HUES6 (cell line): Measurements from ENCODE around the gene LPAR1.
"Not testable (repeated sequence)": the region's sequence is repeated elsewhere in the genome, so short reads cannot be mapped to it uniquely, and the experiment has no call there.

Experiments used
- H3K27ac ChIP-seq: 2 replicates; pipeline ENCODE4 v1.7.0; 2013; ENCODE audit warnings: low read depth, mild to moderate bottlenecking, low read length, inconsistent platforms
- H3K27me3 ChIP-seq: 2 replicates; pipeline ENCODE4 v1.6.1; 2013; ENCODE audit warnings: low read length; ENCODE audit not compliant: control insufficient read depth, insufficient read depth
- H3K36me3 ChIP-seq: 2 replicates; pipeline ENCODE4 v1.6.1; 2013; ENCODE audit warnings: low read length; ENCODE audit not compliant: control insufficient read depth, insufficient read depth
- H3K4me1 ChIP-seq: 2 replicates; pipeline ENCODE4 v1.6.1; 2013; ENCODE audit warnings: low read length; ENCODE audit not compliant: control insufficient read depth, insufficient read depth
- H3K4me3 ChIP-seq: 2 replicates; pipeline ENCODE4 v1.5.1; 2013; ENCODE audit warnings: low read depth, low read length
- H3K9ac ChIP-seq: one replicate; pipeline ENCODE4 v1.6.1; 2013; ENCODE audit warnings: mild to moderate bottlenecking, low read length
- H3K9me3 ChIP-seq: 2 replicates; pipeline ENCODE4 v1.6.1; 2013; ENCODE audit warnings: low read depth, low read length; ENCODE audit not compliant: control insufficient read depth, insufficient read depth

The LPAR1 gene

GRCh38 chr9:110842986-110843385 lies 195.3 kb downstream of the LPAR1 start:
- no peak overlapping the region for H3K27ac ChIP-seq
- no peaks in the 10 kb centered on the region for H3K9me3 ChIP-seq
- no peak overlapping the region for H3K9ac ChIP-seq
- H3K27me3 ChIP-seq, result no peaks in the 10 kb centered on the region
- H3K36me3 ChIP-seq, result no peaks in the 10 kb centered on the region
- no peak overlapping the region for H3K4me3 ChIP-seq
- no peaks in the 10 kb centered on the region for H3K4me1 ChIP-seq

DNA sequence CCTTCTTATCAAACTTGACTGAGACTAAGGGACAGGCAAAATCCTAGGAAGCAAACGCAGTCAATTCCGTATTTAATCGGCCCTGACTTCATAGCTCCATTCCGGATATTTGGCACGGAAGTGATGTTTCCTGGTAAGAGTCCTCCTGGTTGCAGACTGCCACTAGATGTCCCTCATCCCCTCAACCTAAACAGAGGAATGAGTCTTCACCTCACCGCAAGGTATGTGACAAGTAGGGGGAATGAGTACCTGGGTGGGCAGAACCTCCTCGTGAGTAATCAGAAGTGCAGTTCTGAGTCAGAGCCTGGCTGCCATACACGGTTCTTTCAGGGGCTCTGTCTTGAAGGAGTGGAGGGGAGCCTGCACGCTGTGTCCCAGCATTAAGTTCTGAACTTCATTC lies 196.1 kb downstream of the LPAR1 start:
- Histone ChIP-seq H3K9ac (no peak overlapping the region), H3K4me3 (no peak overlapping the region), H3K36me3 (no peaks in the 10 kb centered on the region), H3K27ac (no peak overlapping the region), H3K27me3 (no peaks in the 10 kb centered on the region), H3K9me3 (no peaks in the 10 kb centered on the region), H3K4me1 (no peaks in the 10 kb centered on the region)

GRCh38 chr9:110837401-110838005 lies 200.8 kb downstream of the LPAR1 start:
- no peak overlapping the region for H3K4me3 ChIP-seq
- no peaks in the 10 kb centered on the region for H3K36me3 ChIP-seq
- no peak overlapping the region for H3K27ac ChIP-seq
- H3K4me1 ChIP-seq, result no peaks in the 10 kb centered on the region
- H3K9ac ChIP-seq, result no peak overlapping the region
- H3K9me3 ChIP-seq, result no peaks in the 10 kb centered on the region
- no peaks in the 10 kb centered on the region for H3K27me3 ChIP-seq

GRCh38 chr9:110835859-110836271 lies 202.4 kb downstream of the LPAR1 start:
- Histone ChIP-seq H3K27ac (no peak overlapping the region), H3K36me3 (no peaks in the 10 kb centered on the region), H3K9ac (no peak overlapping the region), H3K27me3 (no peaks in the 10 kb centered on the region), H3K4me3 (no peak overlapping the region), H3K4me1 (no peaks in the 10 kb centered on the region), H3K9me3 (no peaks in the 10 kb centered on the region)

DNA sequence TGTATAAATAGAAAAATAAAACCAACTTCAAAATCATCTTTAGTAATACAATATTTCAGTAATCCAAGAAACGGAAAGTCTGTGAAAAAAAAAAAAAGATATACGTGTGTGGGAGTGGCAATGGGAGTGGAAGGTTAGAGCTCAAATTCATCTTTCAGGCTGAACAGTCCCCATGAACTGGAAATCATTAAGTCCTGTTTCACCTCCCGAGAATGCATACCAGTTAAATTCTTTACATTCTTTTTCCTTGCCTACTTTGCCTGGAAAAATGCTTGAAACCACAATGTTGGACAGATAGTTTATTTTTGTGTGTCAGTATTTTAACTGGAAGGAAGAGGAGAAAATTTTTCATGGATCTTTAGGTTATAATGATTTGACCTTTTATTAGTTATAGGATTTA lies 202.9 kb downstream of the LPAR1 start:
- no peaks in the 10 kb centered on the region for H3K4me1 ChIP-seq
- H3K4me3 ChIP-seq, result no peak overlapping the region
- H3K36me3 ChIP-seq, result no peaks in the 10 kb centered on the region
- no peak overlapping the region for H3K9ac ChIP-seq
- H3K9me3 ChIP-seq, result no peaks in the 10 kb centered on the region
- no peaks in the 10 kb centered on the region for H3K27me3 ChIP-seq
- no peak overlapping the region for H3K27ac ChIP-seq

DNA sequence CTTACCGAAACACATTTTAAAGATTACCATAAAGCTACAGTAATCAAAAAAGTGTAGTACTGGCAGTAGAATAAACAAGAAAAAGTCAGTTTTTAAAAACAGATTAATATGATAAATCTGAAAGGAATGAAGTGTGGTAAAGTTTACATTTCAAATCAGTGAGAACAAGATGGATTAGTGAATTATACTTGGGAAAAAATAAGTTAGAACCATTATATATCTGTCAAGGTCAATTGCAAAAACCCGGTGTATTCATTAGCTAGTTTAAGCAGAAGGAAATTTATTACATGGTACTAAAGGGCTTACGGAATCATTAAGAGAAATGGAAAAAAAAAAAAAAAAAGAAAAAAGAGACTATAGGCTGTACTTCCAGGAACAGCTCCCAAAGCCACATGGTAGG lies 205.3 kb downstream of the LPAR1 start:
- Histone ChIP-seq H3K27ac (no peak overlapping the region), H3K9ac (no peak overlapping the region), H3K9me3 (no peaks in the 10 kb centered on the region), H3K4me1 (no peaks in the 10 kb centered on the region), H3K4me3 (no peak overlapping the region), H3K36me3 (no peaks in the 10 kb centered on the region), H3K27me3 (no peaks in the 10 kb centered on the region)

DNA sequence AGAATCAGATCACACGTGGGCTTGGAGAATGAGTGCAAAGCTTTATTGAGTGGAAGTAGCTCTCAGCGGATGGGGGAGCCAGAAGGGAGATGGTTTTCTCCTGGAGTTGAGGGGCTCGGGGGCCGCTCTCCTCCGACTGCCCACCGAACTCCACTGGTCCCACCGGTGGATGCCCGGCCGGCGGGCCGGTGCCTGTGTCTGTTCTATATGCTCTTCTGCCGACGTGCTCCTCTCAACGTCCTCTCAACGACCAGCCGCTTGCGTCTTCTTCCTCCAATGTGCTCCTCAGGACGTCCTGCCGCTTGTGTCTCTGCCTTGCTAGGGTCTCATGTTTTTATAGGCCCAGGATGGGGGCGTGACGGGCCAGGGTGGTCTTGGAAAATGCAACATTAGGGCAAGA lies 207.8 kb downstream of the LPAR1 start:
- H3K9ac ChIP-seq, result no peak overlapping the region
- no peaks in the 10 kb centered on the region; the same call in 1 of the 2 replicates for H3K4me1 ChIP-seq
- H3K36me3 ChIP-seq, result no peaks in the 10 kb centered on the region
- H3K27ac ChIP-seq, result no peak overlapping the region
- 0 out of 2 replicates have a peak, but pooled peaks cover 3% of the 10 kb centered on the region for H3K9me3 ChIP-seq
- no peaks in the 10 kb centered on the region for H3K27me3 ChIP-seq
- no peak overlapping the region for H3K4me3 ChIP-seq

DNA sequence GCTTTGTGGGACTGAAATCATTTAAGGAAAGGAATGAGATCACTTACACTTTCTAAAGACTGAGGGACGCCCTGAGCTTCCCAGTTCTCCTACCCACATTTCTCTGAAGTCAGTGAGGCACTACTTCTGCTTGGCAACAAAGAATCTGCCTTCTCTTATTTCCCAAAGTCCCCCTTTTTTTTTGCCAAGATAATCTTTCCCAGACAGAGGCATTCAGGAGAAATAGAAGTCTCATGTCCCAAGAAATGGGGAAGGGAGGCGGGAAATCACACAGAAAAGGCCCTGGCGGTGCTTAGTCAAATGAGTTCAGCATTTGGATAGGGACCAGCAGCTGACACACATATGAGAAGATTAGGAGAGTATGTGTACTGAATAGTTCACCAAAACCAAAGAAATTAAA lies 210.0 kb downstream of the LPAR1 start:
- Histone ChIP-seq H3K4me3 (no peak overlapping the region), H3K27ac (no peak overlapping the region), H3K36me3 (no peaks in the 10 kb centered on the region), H3K27me3 (no peaks in the 10 kb centered on the region), H3K9ac (no peak overlapping the region), H3K9me3 (0 out of 2 replicates have a peak, but pooled peaks cover 3% of the 10 kb centered on the region), H3K4me1 (no peaks in the 10 kb centered on the region; the same call in 1 of the 2 replicates)

GRCh38 chr9:110826400-110826799 lies 211.9 kb downstream of the LPAR1 start:
- peak overlapping the region; percentile 62 for H3K9ac ChIP-seq

GRCh38 chr9:110825950-110826349 lies 212.3 kb downstream of the LPAR1 start:
- Histone ChIP-seq H3K9ac (peak overlapping the region; percentile 63), H3K9me3 (0 out of 2 replicates have a peak, but pooled peaks cover 3% of the 10 kb centered on the region), H3K4me3 (no peak overlapping the region), H3K36me3 (no peaks in the 10 kb centered on the region), H3K27me3 (no peaks in the 10 kb centered on the region), H3K4me1 (no peaks in the 10 kb centered on the region; the same call in 1 of the 2 replicates), H3K27ac (peak overlapping the region; percentile 71; the same call in 1 of the 2 replicates)

More at GRCh38 chr9:110826400-110826799, 211.9 kb downstream of the LPAR1 start:
- H3K4me3 ChIP-seq, H3K4me1 ChIP-seq, H3K9me3 ChIP-seq, H3K36me3 ChIP-seq, H3K27me3 ChIP-seq: not testable (repeated sequence)
- H3K27ac ChIP-seq, result 0 out of 2 replicates have a peak overlapping the region, but pooled peaks have one; percentile 71

GRCh38 chr9:110825129-110825528 lies 213.1 kb downstream of the LPAR1 start:
- not testable (repeated sequence) for H3K4me1 ChIP-seq, H3K27ac ChIP-seq, H3K9ac ChIP-seq, H3K27me3 ChIP-seq, H3K36me3 ChIP-seq, H3K4me3 ChIP-seq, H3K9me3 ChIP-seq
